Activated CD4-positive, alpha-beta T cell treated with anti-CD3 and anti-CD28 coated beads, Interleukin-2, amount 50 U/mL, for 48 hours (primary cell): ENCODE measurements around the gene PAX8.

ENCODE experiments used
- DNase-seq, 2 experiments: peaks; one replicate each; pipeline ENCODE4 v3.0.0-alpha.2; 2020

Gene PAX8

DNA sequence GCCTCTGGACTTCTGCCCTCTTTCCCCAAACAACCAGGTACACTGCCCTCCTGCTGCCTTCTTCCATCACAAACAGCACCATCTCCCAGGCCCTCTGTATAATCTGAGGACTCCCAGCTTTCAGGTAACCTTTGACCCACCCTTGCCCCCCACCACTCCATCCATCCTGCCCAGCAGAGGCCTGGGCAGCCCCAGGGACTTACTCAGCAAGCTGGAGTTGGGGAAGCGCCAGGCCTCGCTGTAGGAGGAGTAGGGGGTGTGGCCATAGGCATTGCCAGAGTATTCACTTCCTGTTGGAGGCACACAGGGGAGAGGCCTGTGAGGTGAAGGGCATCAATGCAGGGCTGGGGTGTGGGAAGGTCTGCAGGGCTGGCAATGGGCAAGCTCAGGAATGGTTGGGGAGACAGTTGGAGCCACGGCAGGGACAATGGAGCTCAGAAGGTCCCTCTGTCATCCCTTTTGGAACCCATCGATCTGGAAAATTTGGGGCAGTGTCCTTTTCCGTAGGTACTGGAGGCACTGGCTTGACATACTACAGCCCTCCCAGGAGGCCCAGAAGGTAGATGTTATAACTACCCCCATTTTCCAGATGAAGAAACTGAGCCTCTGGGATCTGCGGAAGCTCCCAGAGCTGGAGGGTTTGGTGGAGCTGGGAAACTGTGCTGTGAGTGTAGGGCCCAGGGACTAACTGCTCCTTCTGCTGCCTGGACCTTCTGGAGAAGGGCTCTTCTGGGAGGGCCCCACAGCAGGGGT, 58.7 kb downstream of the PAX8 start:
- DNase-seq: no peak

GRCh38 chr2:113219525-113219888, 59.2 kb downstream of the PAX8 start:
- no peak for DNase-seq

DNA sequence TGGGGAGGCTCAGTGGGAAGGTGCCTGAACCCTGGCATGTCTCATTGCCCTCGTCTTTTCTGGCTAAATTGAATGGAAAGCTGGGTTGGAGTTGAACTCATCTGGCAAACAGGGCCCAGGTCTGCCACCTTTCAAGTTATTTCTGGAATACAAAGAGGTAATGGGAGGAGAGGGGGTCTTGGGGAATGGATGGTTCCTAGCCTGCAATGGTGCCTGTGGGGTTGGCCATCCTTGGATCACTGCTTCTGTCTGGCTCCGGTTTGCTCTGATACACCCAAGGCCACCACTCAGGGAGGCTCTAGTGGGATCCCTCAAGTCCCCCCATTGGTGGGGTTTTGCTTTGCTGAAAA, 59.7 kb downstream of the PAX8 start:
- DNase-seq: no peak

GRCh38 chr2:113218283-113219091, 60.2 kb downstream of the PAX8 start:
- no peak for DNase-seq

GRCh38 chr2:113217455-113218282, 61.1 kb downstream of the PAX8 start:
- DNase-seq: no peak

DNA sequence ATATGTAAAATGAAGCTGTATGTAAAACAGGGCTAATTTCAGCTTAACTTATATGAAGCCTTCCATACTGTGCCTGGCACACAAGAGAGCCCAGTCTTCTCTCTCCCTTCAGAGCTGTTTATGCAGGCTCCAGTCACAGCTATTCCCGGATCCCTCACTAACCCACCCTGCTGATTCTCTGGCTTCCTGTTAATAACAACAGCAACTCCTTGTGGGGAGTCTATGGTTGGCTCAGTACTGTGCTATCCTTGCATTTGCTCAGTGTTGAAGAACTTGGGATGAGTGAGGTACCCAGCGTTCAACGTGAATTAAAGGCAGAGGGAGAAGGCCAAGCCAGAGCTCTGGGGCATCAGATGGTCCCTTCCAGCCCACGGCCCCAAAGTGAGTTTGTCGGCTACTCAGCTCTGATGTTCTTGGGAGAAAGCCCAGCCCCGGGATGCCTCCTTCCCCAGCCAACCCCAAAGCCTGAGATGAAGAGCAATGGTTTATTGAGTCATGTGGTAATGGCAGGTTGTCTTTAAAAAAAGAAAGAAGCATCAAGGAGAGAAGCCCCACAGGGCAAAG, 61.7 kb downstream of the PAX8 start:
- no peak for DNase-seq

- no peak for DNase-seq
These were observed 62.4 kb downstream of the PAX8 start for GRCh38 chr2:113216321-113216720.

GRCh38 chr2:113215056-113215455, 63.7 kb downstream of the PAX8 start:
- DNase-seq: no peak

DNA sequence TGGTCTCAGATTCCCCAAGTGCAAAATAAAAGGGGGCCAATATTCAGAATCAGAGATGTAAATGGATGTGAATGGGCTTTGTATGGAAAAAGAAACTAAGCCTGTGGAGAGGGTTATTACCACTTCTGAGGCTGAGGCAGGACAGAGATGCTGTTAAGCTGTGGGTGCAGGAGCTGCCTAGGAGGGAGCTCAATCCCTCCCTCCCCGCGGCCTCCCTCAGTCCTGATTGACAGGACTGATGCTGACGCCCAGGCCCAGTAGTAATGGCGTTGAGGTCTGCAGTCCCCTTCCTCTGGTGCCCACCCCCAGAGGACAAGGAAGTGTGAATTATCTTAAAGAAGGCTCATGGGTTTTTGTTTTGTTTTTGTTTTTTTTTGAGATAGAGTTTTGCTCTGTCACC, 64.6 kb downstream of the PAX8 start:
- DNase-seq: no peak

DNA sequence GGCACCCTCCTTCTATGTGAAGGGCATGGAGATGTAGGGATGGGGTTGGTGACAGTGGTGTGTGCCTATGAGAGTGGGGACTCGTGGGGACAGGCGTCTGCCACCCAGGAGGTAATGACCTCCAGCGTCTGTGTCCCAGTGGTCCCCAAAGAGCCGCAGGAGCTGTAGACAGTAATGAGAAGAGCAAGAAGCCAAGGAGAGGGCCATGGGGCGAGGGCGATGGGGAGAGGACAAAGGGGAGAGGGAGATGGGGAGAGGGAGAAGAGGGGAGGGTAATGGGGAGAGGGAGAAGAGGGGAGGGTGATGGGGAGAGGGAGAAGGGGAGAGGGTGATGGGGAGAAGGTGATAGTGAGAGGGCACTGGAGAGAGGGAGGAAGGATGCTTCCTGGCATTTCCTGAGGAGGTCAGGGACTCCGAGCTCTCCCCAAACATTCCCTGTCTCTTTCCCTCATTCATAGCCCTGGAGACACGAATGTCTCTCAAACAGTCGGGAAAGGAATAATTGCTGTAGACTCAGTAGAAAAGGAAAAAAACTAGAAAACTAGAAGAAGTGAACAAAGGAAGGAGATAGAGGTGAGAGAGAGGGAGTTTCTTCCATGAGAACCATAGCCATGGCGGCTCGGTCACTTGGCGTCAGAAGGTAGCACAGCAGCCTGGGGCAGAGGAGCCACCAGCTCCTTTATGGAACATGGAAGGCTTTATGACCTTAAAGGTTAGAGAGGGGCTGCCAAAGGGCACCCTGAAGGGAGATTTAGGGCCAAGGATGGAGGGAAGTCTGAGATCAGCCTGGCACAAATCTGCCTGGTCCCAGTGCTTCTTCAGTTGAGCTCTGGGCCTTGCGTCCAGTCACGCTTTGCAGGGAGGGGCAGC, 65.4 kb downstream of the PAX8 start:
- no peak for DNase-seq

DNA sequence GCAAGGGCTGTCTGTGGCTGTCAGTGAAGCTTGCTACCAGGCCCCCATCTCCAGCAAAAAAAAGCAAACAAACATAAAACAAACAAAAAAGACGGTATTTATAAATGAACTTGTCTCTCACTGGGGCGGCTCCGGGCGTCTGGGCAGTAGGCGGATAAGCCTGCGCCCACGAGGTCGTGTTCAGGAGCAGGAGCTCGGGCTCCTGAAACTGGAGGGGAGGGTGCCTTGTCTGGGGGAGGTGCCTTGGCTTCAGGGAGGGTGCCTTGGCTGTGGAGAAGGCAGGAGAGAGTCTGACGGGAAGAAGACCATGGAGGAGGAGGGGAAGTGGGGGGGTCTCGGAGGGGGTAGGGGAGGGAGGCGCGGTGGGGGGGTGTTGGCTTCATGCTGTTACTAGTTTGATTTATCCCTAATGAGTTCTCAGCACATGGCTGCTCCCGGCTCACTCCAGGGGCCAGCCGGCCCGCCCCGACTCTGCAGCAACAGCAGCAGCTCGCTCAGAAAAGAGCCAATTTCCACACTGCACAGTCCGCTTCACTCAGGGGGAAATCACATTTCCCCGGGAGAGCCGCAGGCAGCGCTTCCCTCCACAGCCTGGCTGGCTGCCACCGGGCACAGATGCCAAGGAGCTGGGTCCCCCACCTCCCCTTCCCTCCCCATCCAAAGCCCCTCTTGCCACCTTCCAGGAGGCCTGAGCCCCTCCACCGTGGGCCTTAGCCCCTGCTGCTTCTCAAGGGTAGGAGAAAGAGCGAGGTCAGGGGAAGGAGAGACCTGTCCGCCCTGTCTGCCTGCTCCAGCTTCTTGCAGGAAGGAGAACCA, 66.3 kb downstream of the PAX8 start:
- no peak for DNase-seq

DNA sequence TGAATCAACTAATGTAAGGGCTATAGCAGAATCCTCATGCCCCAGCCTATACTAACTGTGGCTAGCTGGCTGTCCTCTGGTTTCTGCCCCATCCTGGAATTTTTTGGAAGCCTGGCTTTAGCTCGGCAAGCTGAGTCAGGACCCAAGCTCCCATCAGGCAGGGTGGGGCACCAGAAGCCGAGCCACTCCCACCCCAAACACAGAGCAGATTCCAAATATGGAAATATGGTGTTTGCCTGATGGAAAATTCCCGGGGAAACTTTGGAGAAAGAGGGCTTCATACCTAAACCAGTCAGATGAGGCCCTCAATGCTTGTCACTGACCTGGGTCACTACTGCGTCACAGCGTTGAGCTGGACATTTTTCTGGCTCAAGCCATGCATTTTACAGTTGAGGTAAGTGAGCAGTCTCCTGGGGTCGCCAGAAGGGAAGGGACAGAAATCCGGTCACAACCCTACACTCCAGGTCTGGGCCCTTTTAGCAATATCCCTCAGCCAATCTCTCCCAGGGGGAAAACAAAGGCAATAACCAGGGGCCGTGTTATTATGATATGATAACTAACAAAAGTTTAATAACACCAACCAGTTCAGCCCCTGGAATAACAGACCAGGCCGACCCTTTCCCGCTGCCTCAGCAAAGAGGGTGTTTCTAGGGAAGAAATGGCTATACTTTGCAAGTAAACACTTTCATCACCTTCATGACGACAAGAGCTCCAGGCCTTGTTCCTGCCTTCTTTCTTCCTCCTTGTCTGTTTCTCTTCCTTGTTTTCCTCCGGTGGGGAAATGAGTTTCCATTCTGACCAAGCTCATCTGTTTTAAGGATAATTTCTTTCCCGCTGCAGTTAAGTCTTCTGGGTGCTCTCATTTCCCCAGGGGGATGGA, 67.3 kb downstream of the PAX8 start:
- DNase-seq: no peak

DNA sequence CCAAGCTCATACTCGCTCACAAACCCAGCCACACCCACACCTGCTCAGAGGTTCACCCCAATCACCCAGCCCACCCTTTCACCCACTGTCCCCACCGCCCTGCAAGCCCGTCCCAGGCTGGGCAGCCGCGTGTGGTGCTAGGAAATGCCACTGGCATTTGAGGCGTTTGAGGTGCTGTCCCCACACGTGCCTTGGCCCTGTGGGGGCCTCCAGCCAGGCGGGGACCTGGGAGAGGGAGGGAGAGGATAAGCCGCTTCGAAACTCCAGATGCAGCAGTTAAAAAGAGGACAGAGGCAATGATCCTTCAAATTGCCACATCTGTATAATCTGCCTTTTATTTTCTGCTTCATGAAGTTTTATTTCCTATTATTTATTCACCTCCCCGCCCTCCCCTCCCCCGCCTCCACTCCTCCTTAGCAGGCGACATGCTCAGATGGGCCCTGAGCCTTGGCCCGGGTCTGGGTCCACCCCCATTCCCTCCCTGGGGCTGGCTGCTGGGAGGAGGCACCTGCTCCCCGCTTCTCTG, 69.0 kb downstream of the PAX8 start:
- DNase-seq: no peak

GRCh38 chr2:113209011-113209645, 69.6 kb downstream of the PAX8 start:
- no peak for DNase-seq

DNA sequence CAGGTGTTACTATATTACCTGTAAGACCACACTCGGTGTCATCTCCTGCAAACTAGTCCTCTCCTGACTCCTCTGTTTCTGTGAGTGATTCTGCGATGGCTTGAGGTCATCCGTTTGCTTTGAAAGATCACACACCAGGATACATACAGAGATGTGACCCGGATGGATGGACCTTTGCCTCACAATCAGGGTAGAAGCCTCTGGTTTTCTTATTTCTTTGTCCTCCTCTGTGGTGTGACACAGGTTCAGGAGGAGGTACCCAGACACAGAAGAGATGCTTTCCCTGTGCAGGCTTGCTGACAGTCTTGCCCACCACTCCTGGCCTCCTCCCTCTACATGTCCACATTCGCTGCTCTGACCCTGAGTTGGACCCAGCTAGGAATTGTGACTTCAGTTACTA, 70.3 kb downstream of the PAX8 start:
- DNase-seq: no peak

- no peak for DNase-seq
These were observed 71.7 kb downstream of the PAX8 start for GRCh38 chr2:113207021-113207420.

DNA sequence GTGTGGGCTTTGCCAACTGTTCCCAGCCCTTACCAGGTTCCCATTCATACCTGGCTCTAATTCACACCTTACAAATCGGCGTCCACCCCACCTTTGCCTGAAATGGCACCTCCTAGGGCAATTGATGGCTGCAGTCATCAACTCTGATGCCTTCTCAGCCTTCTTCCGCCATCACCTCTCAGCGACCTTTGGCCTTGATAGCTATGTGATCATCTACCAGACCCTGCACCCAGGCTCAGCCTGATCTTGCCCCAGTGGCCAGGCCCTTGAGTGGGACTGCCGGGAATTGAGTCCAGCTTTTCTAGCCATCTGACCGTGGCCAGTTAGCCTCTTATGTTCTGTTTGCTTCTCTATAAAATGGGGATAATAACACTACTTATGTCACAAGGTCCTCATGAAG, 72.5 kb downstream of the PAX8 start:
- DNase-seq: no peak

GRCh38 chr2:113203901-113204519, 74.7 kb downstream of the PAX8 start:
- DNase-seq: peak; percentile 76 to 82

- no peak for DNase-seq
These were observed 75.5 kb downstream of the PAX8 start for GRCh38 chr2:113203217-113203530.
